Osteoblast (primary cell): ENCODE results near the gene SLC16A11. TPM values are rescaled to one million over a fixed set of nuclear protein-coding genes. Genes with fewer than 3 reads are reported as not detected.

Experiments
- DNase-seq: peaks from one replicate; pipeline ENCODE4 v3.0.0; 2011; ENCODE audit warnings: low spot score, mixed read lengths; ENCODE audit not compliant: insufficient read length; ENCODE audit errors: missing footprints
- H2AFZ ChIP-seq: 2 replicates; pipeline ENCODE4 v1.6.0; 2011; ENCODE audit warnings: mild to moderate bottlenecking, low read length
- H3K27ac ChIP-seq: 2 replicates; pipeline ENCODE4 v1.5.1; 2011; ENCODE audit warnings: mild to moderate bottlenecking, low read depth, low read length, moderate library complexity
- H3K27me3 ChIP-seq: 2 replicates; pipeline ENCODE4 v1.6.0; 2012; ENCODE audit warnings: mild to moderate bottlenecking, control low read depth, inconsistent platforms, low read length, moderate library complexity; ENCODE audit not compliant: insufficient read depth
- H3K36me3 ChIP-seq: 2 replicates; pipeline ENCODE4 v1.5.1; 2011; ENCODE audit warnings: mild to moderate bottlenecking, low read length, control low read depth, moderate library complexity; ENCODE audit not compliant: insufficient read depth
- H3K4me1 ChIP-seq: 2 replicates; pipeline ENCODE4 v1.5.1; 2011; ENCODE audit warnings: mild to moderate bottlenecking, low read length, control low read depth, moderate library complexity; ENCODE audit not compliant: insufficient read depth
- H3K4me2 ChIP-seq: 2 replicates; pipeline ENCODE4 v1.6.0; 2011; ENCODE audit warnings: mild to moderate bottlenecking, low read length; ENCODE audit not compliant: insufficient read depth
- H3K4me3 ChIP-seq: fragments of 200-600 bp; sonication (generic); 3 replicates; pipeline ENCODE4 v1.5.1; 2012; ENCODE audit warnings: mild to moderate bottlenecking, low read length, inconsistent platforms; ENCODE audit not compliant: insufficient read depth
- H3K79me2 ChIP-seq: 2 replicates; pipeline ENCODE4 v1.6.0; 2012; ENCODE audit warnings: mild to moderate bottlenecking, low read length, control low read depth, inconsistent platforms; ENCODE audit not compliant: insufficient read depth
- H3K9me3 ChIP-seq: 2 replicates; pipeline ENCODE4 v1.5.1; 2011; ENCODE audit warnings: low read depth, low read length, control low read depth
- H4K20me1 ChIP-seq: 2 replicates; pipeline ENCODE4 v1.6.0; 2012; ENCODE audit warnings: mild to moderate bottlenecking, low read length, control low read depth; ENCODE audit not compliant: insufficient read depth
- CTCF ChIP-seq: IDR thresholded peaks from 2 replicates; pipeline ENCODE4 v1.5.1; 2011; ENCODE audit warnings: mild to moderate bottlenecking, low read depth, low read length, moderate library complexity; ENCODE audit errors: extremely low read depth
- total RNA-seq: library from RNA; depleted of rRNA; stranded (reverse); fragments of >200 nt; gene quantifications from 2 replicates; pipeline ENCODE4 v1.2.3, GENCODE V29; 2012

Gene SLC16A11
- total RNA-seq, 1 donor = 0.36 TPM

GRCh38 chr17:7079581-7080455 lies 35.9 kb upstream of the SLC16A11 start, which contains the start of gene CLEC10A:
TSS of gene CLEC10A (minus strand) at chr17:7080251. CDS start at chr17:7078812, 1,439 bp downstream.
- DNase-seq = no peak
- Histone ChIP-seq H3K27me3 (peaks cover 13% of the 10 kb centered on the region), H3K4me3 (no peak within 1 kb of the TSS), H4K20me1 (no peaks in the 10 kb centered on the region), H3K9me3 (no peaks in the 10 kb centered on the region), H3K27ac (no peak within 1 kb of the TSS), H2AFZ (no peak within 1 kb of the TSS), H3K36me3 (no peaks in the 10 kb centered on the region), H3K79me2 (no peaks in the 10 kb centered on the region), H3K4me2 (no peak within 1 kb of the TSS), H3K4me1 (peaks cover 3% of the 10 kb centered on the region)
- TF ChIP-seq CTCF = no peak

GRCh38 chr17:7078711-7079110 lies 34.8 kb upstream of the SLC16A11 start:
- Histone ChIP-seq H3K4me2 (no peak overlapping the region), H3K4me1 (peaks cover 1% of the 10 kb centered on the region), H3K27me3 (peaks cover 13% of the 10 kb centered on the region), H3K27ac (no peak overlapping the region), H2AFZ (no peak overlapping the region), H3K36me3 (no peaks in the 10 kb centered on the region), H4K20me1 (no peaks in the 10 kb centered on the region), H3K79me2 (no peaks in the 10 kb centered on the region), H3K4me3 (no peak overlapping the region), H3K9me3 (no peaks in the 10 kb centered on the region)
- TF ChIP-seq CTCF = no peak
- DNase-seq = no peak

DNA sequence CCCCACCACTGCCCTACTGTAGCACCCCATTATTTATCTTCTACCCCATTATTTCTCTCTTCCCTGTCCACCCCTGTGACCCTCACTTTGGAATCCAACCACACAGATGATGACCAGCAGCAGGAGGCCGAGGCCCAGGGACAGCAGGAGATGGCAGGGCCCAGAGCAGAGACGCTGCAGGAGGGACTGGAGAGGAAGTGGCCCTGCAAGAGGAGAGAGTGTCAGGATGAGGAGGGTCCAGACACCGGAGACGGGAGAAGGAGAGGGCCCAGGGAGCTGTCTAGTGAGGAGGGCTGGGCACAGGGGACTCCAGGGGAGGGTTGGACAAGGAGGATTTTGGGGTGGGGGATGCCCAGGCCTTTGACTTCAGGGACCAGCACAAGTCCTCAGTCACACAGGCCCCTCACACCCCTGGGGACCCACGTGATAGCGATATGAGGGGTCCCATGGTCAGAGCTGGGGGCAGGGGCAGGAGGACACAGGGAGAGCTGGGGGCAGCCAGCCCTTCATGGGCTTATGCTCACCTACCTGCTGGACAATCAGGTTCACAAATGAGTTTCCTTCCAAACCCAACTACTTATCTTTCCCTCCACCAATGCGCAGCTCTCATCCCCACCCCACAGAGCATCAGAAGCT lies 34.1 kb upstream of the SLC16A11 start:
- Histone ChIP-seq H3K79me2 (no peaks in the 10 kb centered on the region), H3K27me3 (peaks cover 13% of the 10 kb centered on the region), H3K27ac (no peak overlapping the region), H4K20me1 (no peaks in the 10 kb centered on the region), H3K36me3 (no peaks in the 10 kb centered on the region), H3K4me2 (no peak overlapping the region), H2AFZ (no peak overlapping the region), H3K4me1 (no peaks in the 10 kb centered on the region), H3K4me3 (no peak overlapping the region), H3K9me3 (no peaks in the 10 kb centered on the region)
- TF ChIP-seq CTCF = no peak
- DNase-seq = no peak

- TF ChIP-seq CTCF = no peak
- Histone ChIP-seq H3K4me3 (no peak overlapping the region), H3K9me3 (no peaks in the 10 kb centered on the region), H3K36me3 (no peaks in the 10 kb centered on the region), H3K4me1 (no peaks in the 10 kb centered on the region), H3K27me3 (peaks cover 21% of the 10 kb centered on the region), H3K27ac (no peak overlapping the region), H4K20me1 (no peaks in the 10 kb centered on the region), H3K4me2 (no peak overlapping the region), H2AFZ (no peak overlapping the region), H3K79me2 (no peaks in the 10 kb centered on the region)
- DNase-seq = no peak
These were observed 31.0 kb upstream of the SLC16A11 start for GRCh38 chr17:7074931-7075330.
